HEK293T (cell line): ENCODE results near the gene ANO5.
A peak's percentile ranks its signal among the peaks of the same experiment; 100 is the strongest.

Experiments used
- CTCF ChIA-PET: fragments of 350-600 bp; formaldehyde crosslinking; extraction: SDS; loops from one replicate; lab custom pipeline; 2021; ENCODE audit warnings: antibody characterized with exemption, inconsistent platforms; lab: Yijun Ruan, JAX
- POLR2A ChIA-PET: fragments of 350-600 bp; formaldehyde crosslinking; extraction: SDS; loops from one replicate; lab custom pipeline; 2020; ENCODE audit warnings: antibody characterized with exemption, inconsistent platforms; lab: Yijun Ruan, JAX
- DNase-seq: peaks from one replicate; pipeline ENCODE4 v3.0.0; 2012; ENCODE audit warnings: mixed read lengths; ENCODE audit errors: extremely low spot score
- ARNT ChIP-seq: fragments of 450-650 bp; IDR thresholded peaks from 2 replicates; pipeline ENCODE4 v1.6.1; 2017; ENCODE audit warnings: mild to moderate bottlenecking
- BHLHE40 ChIP-seq: fragments of 450-650 bp; IDR thresholded peaks from 2 replicates; pipeline ENCODE4 v1.6.1; 2016; ENCODE audit warnings: mild to moderate bottlenecking, moderate library complexity, borderline replicate concordance
- CTBP1 ChIP-seq: fragments of 450-650 bp; IDR thresholded peaks from 2 replicates; pipeline ENCODE4 v1.6.1; 2016; ENCODE audit warnings: borderline replicate concordance
- ELF4 ChIP-seq: fragments of 450-650 bp; IDR thresholded peaks from 2 replicates; pipeline ENCODE4 v1.6.1; 2017; ENCODE audit warnings: antibody characterized with exemption
- FOXA1 ChIP-seq: fragments of 450-650 bp; IDR thresholded peaks from 2 replicates; pipeline ENCODE4 v1.6.1; 2016; ENCODE audit warnings: mild to moderate bottlenecking
- FOXK2 ChIP-seq: fragments of 450-650 bp; IDR thresholded peaks from 2 replicates; pipeline ENCODE4 v1.6.1; 2016; ENCODE audit warnings: mild to moderate bottlenecking
- FOXM1 ChIP-seq: fragments of 450-650 bp; IDR thresholded peaks from 2 replicates; pipeline ENCODE4 v1.6.1; 2017; ENCODE audit warnings: mild to moderate bottlenecking, borderline replicate concordance
- HDGF ChIP-seq: fragments of 450-650 bp; IDR thresholded peaks from 2 replicates; pipeline ENCODE4 v1.6.1; 2017; ENCODE audit warnings: antibody characterized with exemption, borderline replicate concordance
- L3MBTL2 ChIP-seq: fragments of 450-650 bp; conservative IDR thresholded peaks from 2 replicates; pipeline ENCODE4 v1.6.1; 2016; ENCODE audit warnings: mild to moderate bottlenecking
- LEF1 ChIP-seq: fragments of 450-650 bp; IDR thresholded peaks from 2 replicates; pipeline ENCODE4 v1.6.1; 2017; ENCODE audit warnings: mild to moderate bottlenecking, borderline replicate concordance
- NFRKB ChIP-seq: fragments of 450-650 bp; IDR thresholded peaks from 2 replicates; pipeline ENCODE4 v1.6.1; 2016; ENCODE audit warnings: mild to moderate bottlenecking, moderate library complexity
- PKNOX1 ChIP-seq: fragments of 450-650 bp; IDR thresholded peaks from 2 replicates; pipeline ENCODE4 v1.6.1; 2016
- SP1 ChIP-seq: fragments of 450-650 bp; IDR thresholded peaks from 2 replicates; pipeline ENCODE4 v1.6.1; 2017
- SUZ12 ChIP-seq: fragments of 450-650 bp; IDR thresholded peaks from 2 replicates; pipeline ENCODE4 v1.6.1; 2016; ENCODE audit warnings: mild to moderate bottlenecking
- TARDBP ChIP-seq: fragments of 450-650 bp; IDR thresholded peaks from 2 replicates; pipeline ENCODE4 v1.6.1; 2016
- ZNF384 ChIP-seq: fragments of 450-650 bp; IDR thresholded peaks from 2 replicates; pipeline ENCODE4 v1.6.1; 2016

Gene ANO5

DNA sequence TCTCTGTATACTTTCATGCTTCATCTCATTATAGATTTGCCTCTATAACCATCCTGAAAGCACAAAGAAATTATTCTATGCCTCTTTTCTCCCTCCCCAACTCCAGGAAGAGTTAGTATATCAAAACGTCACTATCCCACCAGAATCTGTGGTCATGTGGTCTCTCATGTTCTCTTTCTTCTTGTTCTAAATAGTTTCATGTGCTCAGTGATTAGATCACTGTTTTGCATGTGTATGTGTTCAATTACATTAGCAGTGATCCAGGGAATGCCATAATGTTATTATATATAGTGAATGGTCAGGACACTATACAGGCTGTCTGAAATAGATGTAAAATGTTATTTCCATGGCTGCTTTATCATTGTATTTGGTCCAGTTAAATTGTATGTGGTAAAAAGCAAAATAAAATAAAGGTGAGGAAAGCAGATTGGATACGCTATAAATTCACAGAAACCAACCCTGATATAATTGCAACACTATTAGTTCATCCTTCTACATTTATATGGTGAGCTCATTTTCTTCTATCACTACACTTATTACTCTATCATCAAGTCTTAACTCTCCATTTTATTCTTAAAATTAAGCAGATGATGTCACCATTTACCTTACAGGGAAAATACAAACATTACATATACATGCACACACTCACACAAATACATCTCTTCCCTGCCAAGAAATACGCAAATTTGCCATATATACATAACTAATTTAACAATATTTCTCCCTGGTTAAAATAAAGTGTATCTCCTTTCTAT, 26.9 kb upstream of the ANO5 start:
- DNase-seq, result no peak
- ChIA-PET POLR2A (no interaction called here), CTCF (no interaction called here)
- TF ChIP-seq TARDBP (no peak), FOXK2 (no peak), HDGF (no peak), BHLHE40 (no peak), CTBP1 (no peak), ZNF384 (no peak)

DNA sequence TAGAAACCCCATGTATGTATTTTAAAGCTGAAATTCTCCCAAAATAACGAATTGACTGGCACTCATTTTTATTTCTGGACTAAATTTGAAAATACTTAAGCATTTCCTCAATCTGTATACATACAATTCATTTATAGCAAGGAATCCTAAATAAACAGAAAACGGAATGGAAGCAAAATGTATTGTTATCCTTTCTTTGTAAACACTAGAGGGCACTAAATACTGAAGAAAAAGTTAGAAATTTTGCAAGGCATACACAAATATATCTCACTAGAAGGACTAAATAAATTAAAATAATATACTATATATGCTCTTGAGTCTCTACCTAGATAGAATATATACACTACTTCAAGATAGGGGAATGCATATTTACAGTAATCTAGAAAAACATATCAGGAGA, 23.1 kb upstream of the ANO5 start:
- CTCF ChIA-PET, result interaction anchor here (1.0 to 1.1 kb wide), 2 partner anchors 15 to 134 kb away, joined by 3 to 12 read pairs; no protein-coding TSS in a partner anchor
- no peak for DNase-seq
- POLR2A ChIA-PET, result no interaction called here
- TF ChIP-seq TARDBP, result no peak
- no peak for TF ChIP-seq SUZ12
- TF ChIP-seq L3MBTL2, result no peak
- TF ChIP-seq SP1, result no peak
- no peak for TF ChIP-seq ARNT
- no peak for TF ChIP-seq HDGF
- TF ChIP-seq ELF4, result no peak

DNA sequence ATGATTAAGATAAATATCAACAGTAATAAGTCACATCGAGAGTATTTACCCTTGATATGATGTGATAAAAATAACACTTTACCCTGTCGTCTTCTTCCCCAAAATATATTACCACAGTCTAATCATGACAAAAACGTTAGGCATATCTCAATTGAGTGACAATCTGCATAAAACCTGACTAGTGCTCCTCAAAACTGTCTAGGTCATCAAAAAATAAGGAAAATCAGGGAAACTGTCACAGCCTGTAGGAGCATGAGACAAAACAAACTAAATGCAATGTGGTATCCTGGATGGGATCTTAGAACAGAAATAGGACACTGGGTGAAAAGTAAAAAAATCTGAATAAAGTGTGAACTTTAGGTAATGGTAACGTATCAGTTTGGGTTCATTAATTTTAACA, 19.4 kb upstream of the ANO5 start:
- CTCF ChIA-PET, result interaction anchor here (1.0 kb wide), 1 partner anchor 131 kb away, joined by 3 read pairs; no protein-coding TSS in a partner anchor
- TF ChIP-seq LEF1 (no peak), CTBP1 (no peak), L3MBTL2 (no peak), FOXM1 (no peak), HDGF (no peak), ARNT (no peak), ZNF384 (no peak), ELF4 (no peak), FOXA1 (no peak), NFRKB (no peak), PKNOX1 (no peak), SUZ12 (no peak), SP1 (no peak), BHLHE40 (no peak), FOXK2 (no peak), TARDBP (no peak)

GRCh38 chr11:22177186-22177585, 15.7 kb upstream of the ANO5 start:
- POLR2A ChIA-PET, result interaction anchor here (0.7 kb wide), 1 partner anchor 16 kb away, joined by 3 read pairs; the partner anchor contains the start of gene ANO5
- CTCF ChIA-PET, result no interaction called here
- TF ChIP-seq FOXM1 (no peak), ELF4 (no peak), LEF1 (no peak), HDGF (no peak), PKNOX1 (no peak), ZNF384 (no peak), TARDBP (no peak), FOXK2 (no peak), FOXA1 (no peak), CTBP1 (no peak), NFRKB (no peak), ARNT (no peak), SUZ12 (no peak), BHLHE40 (no peak), SP1 (no peak), L3MBTL2 (no peak)
- peak; percentile 22 for DNase-seq

More for the DNA sequence above, 19.4 kb upstream of the ANO5 start:
- POLR2A ChIA-PET, result no interaction called here
- DNase-seq, result no peak

DNA sequence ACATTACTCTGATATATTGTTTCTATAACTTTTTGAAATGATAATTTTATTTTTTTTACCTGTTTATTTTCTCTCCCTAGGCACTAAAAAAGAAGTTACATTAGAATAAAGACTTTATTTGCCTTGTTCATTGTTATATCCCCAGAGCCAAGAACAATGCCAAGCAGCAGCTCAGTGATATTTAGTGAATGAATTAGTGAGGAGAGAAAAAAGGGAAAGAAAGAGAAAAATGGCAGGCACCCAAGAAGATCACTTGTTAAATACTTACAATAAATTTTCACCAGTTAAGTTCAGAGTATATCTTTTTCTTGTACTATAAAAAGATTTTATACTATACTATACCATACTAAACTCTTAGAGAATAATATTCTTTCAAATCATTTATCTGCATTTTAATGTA, 13.3 kb upstream of the ANO5 start:
- DNase-seq, result no peak
- POLR2A ChIA-PET, result no interaction called here
- TF ChIP-seq NFRKB (no peak), SUZ12 (no peak), ARNT (no peak), ELF4 (no peak), CTBP1 (no peak), TARDBP (no peak), FOXM1 (no peak), L3MBTL2 (no peak), HDGF (no peak), PKNOX1 (no peak), LEF1 (no peak)
- CTCF ChIA-PET, result no interaction called here

DNA sequence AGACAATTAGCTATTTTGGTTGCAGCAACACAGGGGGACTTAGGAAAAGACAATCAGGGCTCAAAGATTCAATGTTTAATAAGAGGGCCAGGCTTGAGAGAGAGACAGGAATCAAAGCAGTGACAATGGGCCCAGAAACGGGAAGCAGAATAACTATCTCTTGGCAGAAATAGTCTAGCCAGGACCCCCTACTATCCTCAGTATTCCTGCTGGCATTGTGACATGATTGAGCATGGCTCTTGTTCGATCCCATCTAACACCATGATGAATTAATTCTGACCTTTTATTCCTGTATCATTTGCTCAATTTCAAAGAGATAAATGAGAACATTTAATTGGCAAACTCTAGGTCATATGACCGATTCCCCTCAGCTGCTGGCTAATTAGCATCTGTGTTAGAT, 12.8 kb upstream of the ANO5 start:
- ChIA-PET POLR2A (no interaction called here), CTCF (no interaction called here)
- no peak for TF ChIP-seq SUZ12
- TF ChIP-seq L3MBTL2, result no peak
- no peak for TF ChIP-seq FOXM1
- no peak for TF ChIP-seq HDGF
- TF ChIP-seq SP1, result no peak
- no peak for TF ChIP-seq CTBP1
- no peak for DNase-seq
